HG02588 (cell line): ENCODE measurements around the gene APOBEC3F.
"Not testable (repeated sequence)": the region's sequence is repeated elsewhere in the genome, so short reads cannot be mapped to it uniquely, and the experiment has no call there.

Experiments used
- ATAC-seq: cut with Tn5 transposase; IDR thresholded peaks from one replicate; pipeline ENCODE4 v1.9.1; 2021; ENCODE audit warnings: mild to moderate bottlenecking, moderate library complexity; ENCODE audit not compliant: unreplicated experiment

APOBEC3F gene

DNA sequence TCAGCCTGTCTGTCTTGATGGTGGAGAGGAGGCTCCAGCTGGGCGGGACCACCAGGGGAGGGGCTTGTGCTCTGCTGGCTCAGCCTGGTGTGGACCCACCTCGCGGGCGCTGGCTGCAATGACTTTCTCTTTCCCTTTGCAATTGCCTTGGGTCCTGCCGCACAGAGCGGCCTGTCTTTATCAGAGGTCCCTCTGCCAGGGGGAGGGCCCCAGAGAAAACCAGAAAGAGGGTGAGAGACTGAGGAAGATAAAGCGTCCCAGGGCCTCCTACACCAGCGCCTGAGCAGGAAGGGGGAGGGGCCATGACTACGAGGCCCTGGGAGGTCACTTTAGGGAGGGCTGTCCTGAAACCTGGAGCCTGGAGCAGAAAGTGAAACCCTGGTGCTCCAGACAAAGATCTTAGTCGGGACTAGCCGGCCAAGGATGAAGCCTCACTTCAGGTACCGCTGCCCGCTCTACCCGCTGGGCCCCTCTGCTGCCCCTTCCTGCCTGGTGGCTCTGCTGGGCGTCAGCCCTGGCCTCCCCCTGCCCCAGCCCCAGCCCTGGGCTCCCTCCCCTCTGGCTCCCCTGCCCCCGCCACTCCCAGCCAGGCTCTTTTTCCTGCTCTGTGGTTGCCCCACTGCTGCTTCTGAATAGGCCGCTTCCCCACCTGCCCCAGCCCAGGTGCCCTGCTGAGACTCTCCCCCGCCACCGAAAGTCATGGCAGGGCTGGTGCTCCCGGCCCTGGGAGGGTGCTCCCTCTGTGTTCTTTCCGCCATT lies at the start of gene APOBEC3F:
APOBEC3F (plus strand) TSS at position 327 of the 759 bp plus-strand sequence; CDS start at position 424, 97 bp downstream.
- ATAC-seq, result peak; percentile 93

GRCh38 chr22:38992871-38993371 lies 47.7 kb upstream of the APOBEC3F start:
- not testable (repeated sequence) for ATAC-seq

DNA sequence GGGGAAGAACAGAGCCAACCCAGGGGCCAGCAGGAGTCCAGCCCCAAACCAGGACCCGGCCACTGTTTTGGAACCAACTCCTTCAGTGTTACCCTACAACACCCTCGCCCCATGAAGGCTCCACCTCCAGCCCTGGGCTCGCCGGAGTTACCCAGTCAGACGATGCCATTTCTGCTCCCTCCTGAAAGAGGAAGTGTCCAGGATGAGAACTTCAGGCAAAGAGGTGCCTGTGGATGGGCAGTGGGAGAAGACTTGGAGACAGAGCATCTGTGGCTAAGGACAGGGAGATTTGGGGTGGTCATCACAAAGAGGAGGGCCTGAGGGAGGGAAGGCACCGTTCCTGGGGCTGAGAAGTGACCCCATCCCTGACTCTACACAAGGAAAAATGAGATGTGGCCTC lies 44.6 kb upstream of the APOBEC3F start:
- no peak for ATAC-seq

DNA sequence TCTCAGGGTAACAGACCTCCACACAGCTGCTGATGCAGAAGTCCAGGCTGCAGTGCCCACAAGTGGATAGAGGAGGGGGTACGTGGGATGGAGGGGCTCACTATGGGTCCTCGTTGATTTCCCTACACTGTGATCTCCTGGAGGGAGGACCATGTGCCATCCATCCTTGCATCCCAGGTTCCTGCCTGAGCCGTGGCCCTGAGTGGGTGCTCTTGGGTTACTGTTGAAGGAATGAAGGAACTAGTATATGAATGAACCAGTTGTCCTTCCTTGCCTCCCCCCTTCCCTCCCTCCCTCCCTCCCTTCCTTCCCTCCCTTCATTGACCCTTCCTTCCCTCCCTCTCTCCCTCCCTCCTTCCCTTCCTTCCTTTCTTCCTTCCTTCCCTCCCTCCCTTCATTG lies 43.1 kb upstream of the APOBEC3F start:
- no peak for ATAC-seq

- no peak for ATAC-seq
These were observed 37.5 kb upstream of the APOBEC3F start for GRCh38 chr22:39003165-39003638.

DNA sequence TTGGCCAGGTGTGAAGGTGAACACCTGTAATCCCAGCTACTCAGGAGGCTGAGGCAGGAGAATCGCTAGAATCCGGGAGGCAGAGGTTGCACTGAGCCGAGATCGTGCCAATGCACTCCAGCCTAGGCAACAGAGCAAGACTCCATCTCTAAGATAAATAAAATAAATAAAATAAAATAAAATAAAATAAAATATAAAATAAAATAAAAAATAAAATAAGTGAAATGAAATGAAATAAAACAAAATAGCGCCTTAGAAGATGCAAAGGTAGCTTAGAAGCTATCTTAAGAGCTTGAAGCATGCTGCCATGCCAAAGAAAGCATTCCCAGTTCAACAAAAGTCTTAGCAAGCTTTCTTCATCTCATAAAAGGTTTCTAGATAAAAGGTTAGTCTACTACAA lies 33.5 kb upstream of the APOBEC3F start:
- no peak for ATAC-seq

GRCh38 chr22:39008271-39008850 lies 32.3 kb upstream of the APOBEC3F start:
- ATAC-seq, result not testable (repeated sequence)

GRCh38 chr22:39010946-39011345 lies 29.7 kb upstream of the APOBEC3F start:
- no peak for ATAC-seq

- ATAC-seq, result no peak
These were observed 27.8 kb upstream of the APOBEC3F start for GRCh38 chr22:39012533-39013511.

- peak; percentile 17 for ATAC-seq
These were observed 27.1 kb upstream of the APOBEC3F start for GRCh38 chr22:39013561-39013941.

DNA sequence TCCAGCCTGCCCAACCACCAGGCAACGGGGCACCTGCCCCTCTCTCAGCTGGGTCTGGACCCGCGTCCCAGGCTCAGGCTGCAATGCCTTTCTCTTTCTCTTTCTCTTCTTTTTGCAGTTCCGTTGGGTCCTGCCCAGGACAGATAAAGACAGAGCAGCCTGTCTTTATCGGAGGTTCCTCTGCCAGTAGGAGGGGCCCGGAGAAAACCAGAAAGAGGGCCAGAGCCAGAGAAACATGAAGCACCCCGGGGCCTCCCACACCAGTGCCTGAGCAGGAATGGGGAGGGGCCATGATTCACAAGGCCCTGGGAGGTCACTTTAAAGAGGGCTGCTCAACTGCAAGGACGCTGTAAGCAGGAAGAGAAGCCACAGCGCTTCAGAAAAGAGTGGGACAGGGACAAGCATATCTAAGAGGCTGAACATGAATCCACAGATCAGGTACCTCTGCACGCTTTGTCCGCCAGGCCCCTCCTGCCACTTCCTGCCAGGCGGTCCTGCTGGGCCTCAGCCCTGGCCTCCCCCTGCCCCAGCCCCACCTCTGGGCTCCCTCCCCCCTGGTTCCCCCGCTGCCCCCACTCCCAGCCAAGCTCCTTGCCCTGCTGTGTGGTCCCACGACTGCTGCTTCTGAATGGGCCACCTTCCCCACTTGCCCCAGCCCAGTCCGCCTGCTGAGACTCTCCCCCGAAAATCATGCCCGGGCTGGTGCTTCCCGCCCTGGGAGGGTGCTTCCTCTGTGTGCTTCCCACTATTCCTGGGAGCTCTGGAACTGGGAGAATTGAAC lies 26.5 kb upstream of the APOBEC3F start, which contains the start of gene APOBEC3C:
APOBEC3C (plus strand) TSS at position 316 of the 781 bp plus-strand sequence; CDS start at position 422, 106 bp downstream.
- ATAC-seq, result peak; percentile 84

- not testable (repeated sequence) for ATAC-seq
These were observed 25.9 kb upstream of the APOBEC3F start for GRCh38 chr22:39014723-39015121.

DNA sequence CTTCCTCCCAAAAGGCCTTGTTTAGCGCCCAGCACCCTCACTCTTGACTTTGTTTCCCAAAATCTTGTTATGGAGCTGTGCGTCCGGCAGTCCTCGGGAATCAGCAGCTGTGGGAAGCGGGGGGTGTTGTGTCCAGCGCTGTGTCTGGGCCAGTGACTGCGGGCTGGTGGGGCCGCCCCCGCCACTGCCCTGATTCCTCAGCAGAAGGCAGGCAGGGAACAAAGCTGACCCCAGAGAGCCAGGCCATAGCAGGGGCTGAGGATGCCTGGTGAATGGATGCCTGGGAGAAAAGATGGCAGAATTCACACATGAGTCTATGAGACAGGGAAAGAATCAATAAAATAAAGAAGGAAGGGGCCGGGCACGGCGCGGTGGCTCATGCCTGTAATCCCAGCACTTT lies 24.1 kb upstream of the APOBEC3F start:
- no peak for ATAC-seq

DNA sequence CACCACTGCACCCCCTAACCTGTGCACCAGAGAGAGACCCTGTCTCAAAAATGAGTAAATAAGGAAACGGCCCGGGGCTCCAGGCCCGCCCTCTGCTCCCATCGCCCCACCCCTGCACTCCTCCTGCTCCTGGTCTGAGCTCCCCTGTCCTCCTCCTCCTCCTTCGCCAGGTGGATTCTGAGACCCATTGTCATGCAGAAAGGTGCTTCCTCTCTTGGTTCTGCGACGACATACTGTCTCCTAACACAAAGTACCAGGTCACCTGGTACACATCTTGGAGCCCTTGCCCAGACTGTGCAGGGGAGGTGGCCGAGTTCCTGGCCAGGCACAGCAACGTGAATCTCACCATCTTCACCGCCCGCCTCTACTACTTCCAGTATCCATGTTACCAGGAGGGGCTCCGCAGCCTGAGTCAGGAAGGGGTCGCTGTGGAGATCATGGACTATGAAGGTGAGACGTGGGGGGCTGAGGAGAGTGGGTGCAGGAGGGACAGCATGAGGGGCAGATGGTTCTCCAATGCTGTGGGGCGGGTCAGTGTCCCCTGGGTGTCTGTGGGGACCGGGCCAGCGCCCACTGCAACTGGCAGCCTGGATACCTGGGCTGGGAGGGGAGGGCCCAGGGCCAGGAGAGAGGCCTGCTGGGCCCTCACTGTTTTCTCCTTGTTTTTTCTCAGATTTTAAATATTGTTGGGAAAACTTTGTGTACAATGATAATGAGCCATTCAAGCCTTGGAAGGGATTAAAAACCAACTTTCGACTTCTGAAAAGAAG lies 22.9 kb upstream of the APOBEC3F start:
- no peak for ATAC-seq

GRCh38 chr22:39020021-39020651 lies 20.5 kb upstream of the APOBEC3F start:
- ATAC-seq, result not testable (repeated sequence)

DNA sequence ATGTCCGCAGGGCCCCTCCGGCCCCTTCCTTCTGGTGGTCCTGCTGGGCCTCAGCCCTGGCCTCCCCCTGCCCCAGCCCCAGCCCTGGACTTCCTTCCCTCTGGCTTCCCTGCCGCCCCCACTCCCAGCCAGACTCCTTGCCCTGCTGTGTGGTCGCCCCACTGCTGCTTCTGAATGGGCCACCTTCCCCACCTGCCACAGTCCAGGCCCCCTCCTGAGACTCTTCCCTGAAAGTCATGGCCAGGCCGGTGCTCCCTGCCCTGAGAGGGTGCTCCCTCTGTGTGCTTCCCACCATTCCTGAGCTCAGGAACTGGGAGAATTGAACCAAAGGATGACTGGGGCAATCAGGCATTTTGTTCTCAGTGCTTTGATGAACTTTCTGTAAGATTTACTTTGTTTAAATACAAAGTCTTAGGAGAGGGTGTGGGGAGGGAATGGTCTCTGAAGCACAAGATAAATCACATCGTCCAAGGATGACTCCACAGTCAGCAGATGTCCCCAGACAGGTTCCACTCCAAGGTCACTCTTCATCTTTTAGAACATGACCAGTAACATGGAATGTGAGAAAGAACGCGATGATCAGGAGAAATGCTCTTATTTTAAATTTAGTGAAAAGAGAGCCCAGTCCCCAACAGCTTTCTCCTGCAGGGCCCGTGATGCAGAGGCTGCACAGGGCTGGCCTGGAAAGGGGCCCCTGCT lies 19.0 kb upstream of the APOBEC3F start:
- ATAC-seq, result no peak

GRCh38 chr22:39024519-39025308 lies 15.9 kb upstream of the APOBEC3F start:
- no peak for ATAC-seq
